IPS-18c (cell line): ENCODE data around the gene METAP2.

Source experiments
- H3K4me3 ChIP-seq: 2 replicates; pipeline ENCODE4 v1.7.0; 2013; ENCODE audit warnings: low read depth, mild to moderate bottlenecking, low read length, moderate library complexity; ENCODE audit not compliant: insufficient read depth
- H3K9me3 ChIP-seq: one replicate; pipeline ENCODE4 v1.6.1; 2013; ENCODE audit warnings: mild to moderate bottlenecking, low read length, moderate library complexity; ENCODE audit not compliant: control insufficient read depth, insufficient read depth

The METAP2 gene

DNA sequence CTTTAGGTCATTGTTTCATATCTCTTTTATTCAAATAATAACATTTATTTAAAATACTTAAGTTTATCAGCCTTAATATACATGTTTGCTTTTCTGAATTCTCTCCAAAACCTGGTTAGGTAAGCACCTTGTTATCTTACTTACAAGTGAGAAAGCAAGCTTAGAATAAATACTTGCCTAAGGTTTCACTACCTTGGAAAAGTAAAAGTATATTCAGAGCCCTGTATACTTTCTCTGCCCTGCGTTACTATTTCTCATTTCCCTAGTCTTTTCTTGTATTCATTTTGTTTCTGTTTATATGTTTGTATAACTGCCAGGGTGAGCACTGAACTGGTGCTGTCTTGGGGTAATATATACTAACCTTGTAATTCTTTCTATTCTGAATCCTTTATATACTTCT lies 21.5 kb downstream of the METAP2 start:
- no peaks in the 10 kb centered on the region for H3K9me3 ChIP-seq
- H3K4me3 ChIP-seq: no peak overlapping the region

- no peaks in the 10 kb centered on the region for H3K9me3 ChIP-seq
- H3K4me3 ChIP-seq: no peak overlapping the region
Measured at GRCh38 chr12:95497031-95497430, 23.1 kb downstream of the METAP2 start.

- H3K9me3 ChIP-seq: no peaks in the 10 kb centered on the region
- no peak overlapping the region for H3K4me3 ChIP-seq
Measured at GRCh38 chr12:95498968-95499367, 25.0 kb downstream of the METAP2 start.

DNA sequence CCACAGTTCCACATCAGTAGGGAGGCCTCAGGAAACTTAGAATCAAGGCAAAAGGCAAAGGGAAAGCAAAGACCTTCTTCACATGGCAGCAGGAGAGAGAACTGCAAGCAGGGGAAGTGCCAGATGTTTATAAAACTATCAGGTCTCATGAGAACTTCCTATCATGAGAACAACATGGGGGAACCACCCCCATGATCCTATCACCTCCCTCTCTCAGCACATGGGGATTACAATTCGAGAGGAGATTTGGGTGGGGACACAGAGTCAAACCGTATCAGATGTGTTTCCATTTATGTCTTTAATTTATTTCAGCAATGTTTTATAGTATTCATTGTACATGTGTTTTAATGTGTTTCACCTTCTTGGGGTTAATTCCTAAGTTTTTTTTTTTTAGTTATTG lies 25.8 kb downstream of the METAP2 start:
- Histone ChIP-seq H3K4me3 (no peak overlapping the region), H3K9me3 (no peaks in the 10 kb centered on the region)

GRCh38 chr12:95504140-95504539 lies 30.2 kb downstream of the METAP2 start:
- no peaks in the 10 kb centered on the region for H3K9me3 ChIP-seq

GRCh38 chr12:95505039-95505438 lies 31.1 kb downstream of the METAP2 start:
- no peak overlapping the region for H3K4me3 ChIP-seq
- no peaks in the 10 kb centered on the region for H3K9me3 ChIP-seq

More at GRCh38 chr12:95504140-95504539, 30.2 kb downstream of the METAP2 start:
- no peak overlapping the region for H3K4me3 ChIP-seq

DNA sequence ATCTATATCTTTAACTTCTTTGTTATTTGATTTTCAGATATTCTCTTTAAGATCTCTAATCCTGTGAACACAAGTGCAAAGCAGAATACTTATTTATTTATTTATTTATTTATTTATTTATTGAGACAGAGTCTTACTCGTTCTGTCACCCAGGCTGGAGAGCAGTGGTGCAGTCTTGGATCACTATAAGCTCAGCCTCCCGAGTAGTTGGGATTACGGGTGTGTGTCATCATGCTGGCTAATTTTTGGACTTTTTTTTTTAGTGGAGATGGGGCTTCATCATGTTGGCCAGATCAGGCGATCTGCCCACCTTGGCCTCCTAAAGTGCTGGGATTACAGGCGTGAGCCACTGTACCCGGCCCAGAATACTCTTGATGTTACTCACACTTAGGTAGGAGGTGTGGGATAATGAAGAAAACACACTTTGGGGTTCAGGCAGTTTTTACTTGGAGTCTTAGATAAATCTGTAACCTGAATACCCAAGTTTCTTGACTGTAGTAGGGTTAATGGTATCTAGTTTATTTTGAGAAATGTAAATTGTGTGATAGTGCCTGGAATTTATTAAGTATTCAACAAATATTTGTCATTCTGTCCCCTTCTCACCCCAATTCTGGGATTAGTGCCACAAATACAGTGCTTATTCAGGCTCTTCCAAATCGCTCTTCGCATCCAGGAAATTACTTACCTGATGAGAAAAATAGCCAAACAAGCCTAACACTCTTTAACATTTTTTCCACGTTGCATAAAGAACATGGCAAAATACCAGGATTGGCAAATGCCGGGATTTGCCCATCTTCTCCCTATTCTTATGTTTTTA lies 33.0 kb downstream of the METAP2 start:
- H3K4me3 ChIP-seq: no peak overlapping the region
- no peaks in the 10 kb centered on the region for H3K9me3 ChIP-seq

DNA sequence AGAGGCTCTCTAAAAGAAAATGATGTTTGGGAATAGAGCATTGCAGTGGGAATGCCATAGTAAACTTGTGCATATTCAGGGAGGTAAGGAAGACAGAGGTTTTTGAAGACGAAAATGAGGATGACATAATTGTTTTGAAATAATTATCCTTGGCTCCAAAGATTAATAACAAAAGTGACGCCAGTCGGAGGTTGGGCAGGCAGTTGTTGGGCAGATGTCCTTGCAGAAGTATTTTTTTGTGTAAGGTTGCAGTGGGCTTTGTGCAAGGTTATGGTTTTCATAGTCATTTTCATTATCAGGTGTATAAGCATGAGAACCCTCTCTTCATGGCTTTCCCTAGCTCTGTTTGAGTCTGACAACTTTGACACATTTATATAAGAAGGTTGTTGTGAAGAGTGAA lies 35.3 kb downstream of the METAP2 start:
- Histone ChIP-seq H3K9me3 (no peaks in the 10 kb centered on the region), H3K4me3 (no peak overlapping the region)

DNA sequence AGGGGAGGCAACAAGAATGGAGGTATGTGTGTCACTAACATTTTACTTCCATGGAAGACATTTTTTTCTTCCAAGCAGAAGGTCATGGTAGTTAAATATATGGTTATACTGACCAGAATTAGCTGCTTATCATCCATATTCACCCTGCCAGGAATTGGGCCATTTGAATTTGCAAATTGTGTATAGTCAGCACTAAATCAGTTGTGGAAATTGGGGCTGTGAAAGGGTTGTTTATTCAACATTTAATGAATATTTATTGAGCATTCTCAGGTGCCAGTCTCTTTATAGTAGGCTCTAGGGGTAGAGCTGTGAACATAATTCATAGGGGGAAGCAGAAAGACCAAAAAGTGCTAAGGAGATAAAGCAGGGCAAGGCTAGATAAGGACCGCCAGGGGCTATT lies 38.0 kb downstream of the METAP2 start:
- H3K9me3 ChIP-seq: no peaks in the 10 kb centered on the region
- H3K4me3 ChIP-seq: no peak overlapping the region

GRCh38 chr12:95513599-95513998 lies 39.6 kb downstream of the METAP2 start:
- no peak overlapping the region for H3K4me3 ChIP-seq
- H3K9me3 ChIP-seq: no peaks in the 10 kb centered on the region

DNA sequence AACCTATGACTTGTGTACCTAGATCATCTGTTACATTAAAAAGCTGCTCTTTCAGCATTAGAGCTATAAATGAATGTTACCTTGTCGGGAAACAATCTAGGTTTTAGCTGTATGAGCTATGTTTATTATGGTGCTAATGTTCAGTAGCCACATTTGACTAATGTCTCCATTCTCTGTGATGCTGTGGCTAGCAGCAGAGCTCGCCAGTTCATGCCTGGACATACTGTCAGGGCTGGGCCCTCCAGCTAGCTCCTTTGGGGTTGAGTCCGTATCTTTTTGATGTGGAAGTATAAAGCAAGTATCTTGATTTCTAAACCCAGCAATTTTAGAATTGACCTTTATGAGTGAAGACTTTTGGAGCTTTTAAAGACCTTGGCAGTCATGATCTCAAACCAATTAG lies 41.2 kb downstream of the METAP2 start:
- H3K9me3 ChIP-seq: no peaks in the 10 kb centered on the region
- H3K4me3 ChIP-seq: no peak overlapping the region

- Histone ChIP-seq H3K9me3 (no peaks in the 10 kb centered on the region), H3K4me3 (no peak overlapping the region)
Measured at GRCh38 chr12:95516757-95517156, 42.8 kb downstream of the METAP2 start.

GRCh38 chr12:95517246-95517645 lies 43.3 kb downstream of the METAP2 start:
- H3K4me3 ChIP-seq: no peak overlapping the region

GRCh38 chr12:95518944-95519343 lies 45.0 kb downstream of the METAP2 start:
- H3K4me3 ChIP-seq: no peak overlapping the region
- no peaks in the 10 kb centered on the region for H3K9me3 ChIP-seq

More at GRCh38 chr12:95517246-95517645, 43.3 kb downstream of the METAP2 start:
- H3K9me3 ChIP-seq: no peaks in the 10 kb centered on the region

DNA sequence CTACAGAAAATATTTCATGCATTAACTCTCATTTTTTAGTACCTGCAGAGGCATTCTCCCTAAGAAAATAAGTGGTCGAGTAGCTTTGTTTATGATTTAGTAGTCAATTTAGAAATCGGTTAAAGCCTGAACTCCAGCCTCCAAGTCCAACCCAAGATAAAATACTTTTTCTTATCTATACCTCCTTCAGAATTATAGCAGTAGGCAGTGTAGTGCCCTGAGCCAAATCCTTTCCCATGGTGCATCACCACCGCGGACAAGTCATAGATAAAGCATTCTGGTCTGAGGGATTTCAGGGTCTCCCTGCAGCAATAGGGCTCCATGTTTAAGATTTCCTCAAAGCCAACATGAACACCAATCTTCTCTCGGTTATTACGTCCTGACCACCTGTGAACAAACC lies 46.9 kb downstream of the METAP2 start:
- H3K9me3 ChIP-seq: no peaks in the 10 kb centered on the region
- no peak overlapping the region for H3K4me3 ChIP-seq

DNA sequence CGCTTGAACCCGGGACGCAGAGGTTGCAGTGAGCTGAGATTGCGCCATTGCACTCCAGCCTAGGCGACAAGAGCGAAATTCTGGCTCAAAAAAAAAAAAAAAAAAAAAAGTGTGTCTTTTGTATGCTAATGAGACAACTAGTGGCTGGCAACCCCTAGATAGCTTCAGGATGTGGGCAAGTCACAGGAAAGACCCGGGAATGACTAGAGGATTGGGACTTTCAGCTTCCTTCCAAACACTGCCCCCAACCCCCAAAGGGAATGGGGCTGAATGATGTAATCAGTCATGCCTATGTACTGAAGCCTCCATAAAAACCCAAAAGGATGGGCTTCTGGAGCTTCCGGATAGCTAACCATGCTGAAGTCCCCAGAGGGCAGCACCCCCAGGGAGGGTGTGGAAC lies 48.7 kb downstream of the METAP2 start:
- Histone ChIP-seq H3K4me3 (no peak overlapping the region), H3K9me3 (no peaks in the 10 kb centered on the region)

GRCh38 chr12:95528431-95528830 lies 54.5 kb downstream of the METAP2 start:
- Histone ChIP-seq H3K4me3 (no peak overlapping the region), H3K9me3 (no peaks in the 10 kb centered on the region)

DNA sequence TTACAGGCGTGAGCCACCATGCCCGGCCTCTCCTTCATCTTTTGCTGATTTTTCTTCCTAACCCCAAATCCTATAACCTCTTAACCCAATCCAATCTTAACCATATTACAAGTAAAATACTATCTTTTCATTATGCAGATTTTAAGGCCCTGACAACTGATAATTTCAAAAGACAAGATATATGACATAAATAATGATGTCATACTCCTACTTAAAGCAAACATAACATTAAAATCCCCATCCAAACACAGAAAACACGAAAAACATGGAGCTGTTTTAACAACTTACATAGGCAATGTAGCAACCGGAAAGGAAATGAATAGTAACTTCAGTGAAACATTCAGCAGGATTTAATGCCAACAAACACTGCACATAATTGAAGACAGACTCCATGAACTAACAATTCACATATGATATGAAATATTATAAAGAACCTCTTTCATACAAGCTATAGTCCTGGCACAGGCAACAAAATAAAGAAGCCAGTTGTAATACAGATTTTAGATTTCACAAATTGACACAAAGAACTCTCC lies 55.8 kb downstream of the METAP2 start:
- no peak overlapping the region for H3K4me3 ChIP-seq

DNA sequence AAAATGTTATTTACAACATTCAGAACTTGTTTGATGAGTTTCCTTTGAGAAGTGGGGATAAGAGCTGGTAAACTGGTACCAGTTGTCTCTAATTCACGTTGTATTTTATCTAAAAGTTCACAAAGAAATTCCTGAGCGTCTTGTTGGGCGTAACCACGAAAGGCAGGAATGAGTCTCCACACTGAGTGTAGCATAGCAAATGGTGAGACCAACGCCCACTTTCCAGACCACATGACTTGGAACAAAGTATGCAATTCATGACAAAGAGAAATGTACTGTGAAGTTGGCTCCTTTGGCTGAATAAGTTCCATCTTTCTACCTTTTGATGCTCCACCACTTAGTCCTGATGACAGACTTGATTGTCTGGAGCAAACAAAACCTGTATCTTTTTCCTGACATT lies 58.9 kb downstream of the METAP2 start:
- no peak overlapping the region for H3K4me3 ChIP-seq

More for the DNA sequence above, 55.8 kb downstream of the METAP2 start:
- no peaks in the 10 kb centered on the region for H3K9me3 ChIP-seq

More for the DNA sequence above, 58.9 kb downstream of the METAP2 start:
- no peaks in the 10 kb centered on the region for H3K9me3 ChIP-seq
